ENCODE data around the gene EIF2B1. TPM values are rescaled to one million over a fixed set of nuclear protein-coding genes. Genes with fewer than 3 reads are reported as not detected.

EIF2B1 gene
- total RNA-seq, 4 donors from 2014 or later = 46.0 to 121 (median 92.3) TPM

DNA sequence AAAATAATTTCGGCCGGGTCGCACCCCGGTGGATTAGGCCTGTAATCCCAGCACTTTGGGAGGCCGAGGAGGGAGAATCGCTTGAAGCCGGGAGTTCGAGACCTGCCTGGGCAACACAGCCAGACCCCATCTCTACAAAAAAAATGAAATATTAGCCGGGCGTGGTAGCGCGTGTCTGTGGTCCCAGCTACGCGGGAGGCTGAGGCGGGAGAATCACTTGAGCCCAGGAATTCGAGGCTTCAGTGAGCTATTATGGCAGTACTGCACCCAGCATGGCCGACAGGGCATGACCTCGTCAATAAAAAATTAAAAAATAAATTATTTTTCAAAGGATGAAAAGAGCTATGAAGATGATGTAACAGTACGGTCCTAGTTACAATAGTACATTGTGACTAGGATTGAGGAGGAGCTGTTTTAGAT lies 666 bp upstream of the EIF2B1 start:
- TF ChIP-seq POLR2AphosphoS5 (IDR thresholded peaks at IDR 0.05) (no peak), EP300 (IDR thresholded peaks at IDR 0.05; ENCODE audit: low read depth) (no peak), POLR2A (IDR thresholded peaks at IDR 0.05) (no peak)
- TF ChIP-seq, protein P1, sequence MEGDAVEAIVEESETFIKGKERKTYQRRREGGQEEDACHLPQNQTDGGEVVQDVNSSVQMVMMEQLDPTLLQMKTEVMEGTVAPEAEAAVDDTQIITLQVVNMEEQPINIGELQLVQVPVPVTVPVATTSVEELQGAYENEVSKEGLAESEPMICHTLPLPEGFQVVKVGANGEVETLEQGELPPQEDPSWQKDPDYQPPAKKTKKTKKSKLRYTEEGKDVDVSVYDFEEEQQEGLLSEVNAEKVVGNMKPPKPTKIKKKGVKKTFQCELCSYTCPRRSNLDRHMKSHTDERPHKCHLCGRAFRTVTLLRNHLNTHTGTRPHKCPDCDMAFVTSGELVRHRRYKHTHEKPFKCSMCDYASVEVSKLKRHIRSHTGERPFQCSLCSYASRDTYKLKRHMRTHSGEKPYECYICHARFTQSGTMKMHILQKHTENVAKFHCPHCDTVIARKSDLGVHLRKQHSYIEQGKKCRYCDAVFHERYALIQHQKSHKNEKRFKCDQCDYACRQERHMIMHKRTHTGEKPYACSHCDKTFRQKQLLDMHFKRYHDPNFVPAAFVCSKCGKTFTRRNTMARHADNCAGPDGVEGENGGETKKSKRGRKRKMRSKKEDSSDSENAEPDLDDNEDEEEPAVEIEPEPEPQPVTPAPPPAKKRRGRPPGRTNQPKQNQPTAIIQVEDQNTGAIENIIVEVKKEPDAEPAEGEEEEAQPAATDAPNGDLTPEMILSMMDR (IDR thresholded peaks at IDR 0.05) = no peak
- in situ Hi-C loops (cut with MboI; ENCODE audit: low pct_ligation_motif_present in 1 of 4, low pct_unique_long_range_greater_than_20kb in 1 of 4, low sequenced_read_pairs in 3 of 4) = no loop called here
- WGBS, 2 donors (ENCODE audit: low coverage in 1 of 2) = 10% methylated on average over 10 to 19 of the region's 19 CpGs
- peaks cover 8 to 17% (median 12%) of the 10 kb centered on the region in 4 donors for H3K4me1 ChIP-seq
- H3K27ac ChIP-seq = peak overlapping the region; percentile 76 to 88 (median 83)
- H3K36me3 ChIP-seq = peaks cover 0 to 22% (median 3%) of the 10 kb centered on the region in 4 donors
- no peaks in the 10 kb centered on the region for H3K27me3 ChIP-seq
- no peak for DNase-seq
- intact Hi-C loops (cut with DNase I; ENCODE audit: low total_unique reads) = no loop called here
- peak overlapping the region; percentile 65 to 73 (median 70) for H3K4me3 ChIP-seq
- H3K9me3 ChIP-seq = no peaks in the 10 kb centered on the region

DNA sequence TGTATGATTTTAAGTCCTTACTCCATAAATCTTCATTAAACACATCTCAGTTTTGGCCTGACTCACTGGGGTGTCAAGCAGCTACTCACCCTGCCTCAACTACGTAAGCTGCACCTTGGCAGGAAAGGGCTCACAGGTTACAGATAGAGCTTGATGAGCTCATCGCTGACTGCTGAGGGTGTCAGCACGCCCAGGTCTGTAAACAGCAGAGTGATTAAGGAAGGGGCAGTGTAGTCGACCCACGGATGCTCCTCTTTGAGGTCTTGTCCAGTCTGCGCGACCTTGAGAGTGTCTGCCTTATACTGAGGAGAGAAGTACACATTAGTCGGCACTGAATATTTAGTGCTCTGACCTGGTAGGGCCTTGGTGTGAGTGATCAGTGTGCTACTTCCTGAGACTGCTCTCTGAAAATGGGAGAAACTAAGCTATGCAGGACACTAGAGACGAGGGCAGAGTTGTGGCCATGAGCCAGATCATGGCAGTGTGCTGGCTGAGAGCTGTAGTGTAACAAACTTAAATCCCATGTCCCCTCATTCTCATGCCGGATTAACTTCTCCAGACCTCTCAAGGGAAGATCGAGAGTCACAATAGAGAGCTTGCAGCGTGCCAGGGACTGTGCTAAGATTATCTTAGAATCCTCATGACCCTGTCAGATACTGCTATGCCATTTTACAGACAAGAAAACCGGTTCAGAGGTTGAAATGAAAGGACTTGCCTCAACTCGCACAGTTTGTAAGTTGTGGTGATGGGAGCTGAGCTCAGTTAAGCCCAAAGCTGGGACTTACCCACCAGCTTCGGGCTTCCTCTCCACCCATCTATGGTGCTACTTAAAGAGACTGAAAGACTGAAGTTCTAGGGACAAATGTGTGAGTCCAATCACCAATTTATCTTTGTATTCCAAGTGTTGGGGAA lies 11.6 kb downstream of the EIF2B1 start:
- intact Hi-C loops (cut with DNase I; ENCODE audit: low total_unique reads) = no loop called here
- 79% methylated on average over 15 of the region's 15 CpGs; no CpG with 5 or more reads in 1 of the 2 donors for WGBS, 2 donors (ENCODE audit: low coverage in 1 of 2)
- H3K27me3 ChIP-seq = no peaks in the 10 kb centered on the region
- peaks cover 0 to 69% (median 29%) of the 10 kb centered on the region in 4 donors for H3K36me3 ChIP-seq
- no peak overlapping the region for H3K27ac ChIP-seq
- no peak for DNase-seq
- in situ Hi-C loops (cut with MboI; ENCODE audit: low pct_ligation_motif_present in 1 of 4, low pct_unique_long_range_greater_than_20kb in 1 of 4, low sequenced_read_pairs in 3 of 4) = no loop called here
- no peaks in the 10 kb centered on the region for H3K9me3 ChIP-seq
- H3K4me1 ChIP-seq = peaks cover 0 to 7% (median 0%) of the 10 kb centered on the region in 4 donors
- H3K4me3 ChIP-seq = no peak overlapping the region
- TF ChIP-seq EP300 (IDR thresholded peaks at IDR 0.05; ENCODE audit: low read depth) (no peak), POLR2A (IDR thresholded peaks at IDR 0.05) (no peak), POLR2AphosphoS5 (IDR thresholded peaks at IDR 0.05) (no peak)
- TF ChIP-seq, protein P1 (IDR thresholded peaks at IDR 0.05) = no peak

DNA sequence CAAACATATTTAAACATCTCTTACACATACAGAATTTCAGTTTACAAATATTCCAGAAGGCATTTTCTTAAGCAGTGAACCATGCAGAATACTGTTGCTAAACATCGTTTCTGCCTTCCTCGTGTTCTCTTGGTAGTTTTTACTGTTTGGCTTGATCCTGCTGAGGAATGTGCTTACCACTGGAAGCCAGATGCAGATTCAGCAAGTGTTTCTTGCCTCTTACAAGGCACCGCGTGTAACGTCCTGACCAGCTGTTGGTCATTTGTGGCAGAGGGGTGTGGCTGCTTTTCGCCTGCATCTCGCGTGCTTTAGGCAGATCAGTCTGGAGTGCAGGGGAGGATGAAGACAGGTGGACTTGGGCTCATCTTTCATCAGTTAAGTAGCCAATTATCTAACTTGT lies 12.4 kb downstream of the EIF2B1 start:
- Histone ChIP-seq H3K36me3 (peaks cover 0 to 69% (median 27%) of the 10 kb centered on the region in 4 donors), H3K27me3 (no peaks in the 10 kb centered on the region), H3K9me3 (no peaks in the 10 kb centered on the region), H3K4me1 (peaks cover 0 to 6% (median 0%) of the 10 kb centered on the region in 4 donors), H3K4me3 (no peak overlapping the region), H3K27ac (no peak overlapping the region)
- intact Hi-C loops (cut with DNase I; ENCODE audit: low total_unique reads) (no loop called here), in situ Hi-C loops (cut with MboI; ENCODE audit: low pct_ligation_motif_present in 1 of 4, low pct_unique_long_range_greater_than_20kb in 1 of 4, low sequenced_read_pairs in 3 of 4) (no loop called here)
- DNase-seq = no peak
- TF ChIP-seq, protein P1 (IDR thresholded peaks at IDR 0.05) = no peak
- no peak for TF ChIP-seq EP300 (IDR thresholded peaks at IDR 0.05; ENCODE audit: low read depth)
- no peak for TF ChIP-seq POLR2A (IDR thresholded peaks at IDR 0.05)
- no peak for TF ChIP-seq POLR2AphosphoS5 (IDR thresholded peaks at IDR 0.05)
- 72 to 74% methylated on average over 2 to 8 of the region's 8 CpGs for WGBS, 2 donors (ENCODE audit: low coverage in 1 of 2)

DNA sequence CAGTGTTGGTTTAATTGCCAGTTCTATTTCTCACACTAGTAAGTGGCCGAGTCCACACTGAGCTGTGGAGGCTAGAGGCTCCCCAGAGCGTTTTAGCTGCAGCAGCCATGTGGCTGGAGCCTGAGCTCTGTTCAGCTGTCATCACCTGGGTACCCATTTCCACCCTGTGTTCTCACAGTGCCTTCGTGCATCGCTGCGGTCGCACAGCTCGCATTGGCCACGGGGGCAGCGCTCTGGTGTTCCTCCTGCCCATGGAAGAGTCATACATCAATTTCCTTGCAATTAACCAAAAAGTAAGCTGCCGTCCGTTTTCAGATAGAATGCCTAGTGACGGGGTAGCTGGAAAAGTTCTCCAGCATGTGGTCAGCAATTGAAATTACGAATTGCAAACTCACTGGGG lies 15.9 kb downstream of the EIF2B1 start:
- no peaks in the 10 kb centered on the region for H3K4me1 ChIP-seq
- no peaks in the 10 kb centered on the region for H3K27me3 ChIP-seq
- intact Hi-C loops (cut with DNase I; ENCODE audit: low total_unique reads) (no loop called here), in situ Hi-C loops (cut with MboI; ENCODE audit: low pct_ligation_motif_present in 1 of 4, low pct_unique_long_range_greater_than_20kb in 1 of 4, low sequenced_read_pairs in 3 of 4) (no loop called here)
- TF ChIP-seq POLR2A (IDR thresholded peaks at IDR 0.05) (no peak), POLR2AphosphoS5 (IDR thresholded peaks at IDR 0.05) (no peak), EP300 (IDR thresholded peaks at IDR 0.05; ENCODE audit: low read depth) (no peak)
- TF ChIP-seq, protein P1 (IDR thresholded peaks at IDR 0.05) = no peak
- no peak overlapping the region for H3K4me3 ChIP-seq
- H3K27ac ChIP-seq = no peak overlapping the region
- no peaks in the 10 kb centered on the region for H3K9me3 ChIP-seq
- WGBS, 2 donors (ENCODE audit: low coverage in 1 of 2) = 92% methylated on average over 13 of the region's 13 CpGs; no CpG with 5 or more reads in 1 of the 2 donors
- DNase-seq = no peak
- H3K36me3 ChIP-seq = peaks cover 0 to 62% (median 19%) of the 10 kb centered on the region in 4 donors

Measured in transverse colon (tissue), 4 donors.